ENCODE measurements around the gene UGT3A2.
"Not testable (repeated sequence)": the region's sequence is repeated elsewhere in the genome, so short reads cannot be mapped to it uniquely, and the experiment has no call there.

Gene UGT3A2

DNA sequence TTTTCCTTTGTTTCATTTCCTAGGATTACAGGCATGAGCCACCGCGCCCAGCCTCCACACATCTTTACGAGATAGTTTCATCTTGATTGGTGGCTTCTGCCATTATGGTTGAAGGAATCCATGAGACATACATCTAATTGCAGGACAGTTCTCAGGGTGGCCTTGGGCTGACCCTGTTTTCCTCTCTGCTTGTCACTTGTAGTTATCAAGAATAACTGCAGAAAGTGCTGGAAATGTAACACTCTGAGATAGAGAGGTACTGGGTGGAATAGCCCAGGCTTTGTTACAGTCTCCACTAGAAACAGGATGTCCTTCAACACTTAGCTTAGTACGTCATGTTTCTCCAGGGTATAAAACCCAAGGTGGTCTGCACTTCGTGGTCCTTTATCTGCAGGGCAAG, 10.7 kb downstream of the UGT3A2 start:
- no peak for DNase-seq (ENCODE audit: extremely low read depth in 1 of 2, low read depth in 1 of 2)

DNA sequence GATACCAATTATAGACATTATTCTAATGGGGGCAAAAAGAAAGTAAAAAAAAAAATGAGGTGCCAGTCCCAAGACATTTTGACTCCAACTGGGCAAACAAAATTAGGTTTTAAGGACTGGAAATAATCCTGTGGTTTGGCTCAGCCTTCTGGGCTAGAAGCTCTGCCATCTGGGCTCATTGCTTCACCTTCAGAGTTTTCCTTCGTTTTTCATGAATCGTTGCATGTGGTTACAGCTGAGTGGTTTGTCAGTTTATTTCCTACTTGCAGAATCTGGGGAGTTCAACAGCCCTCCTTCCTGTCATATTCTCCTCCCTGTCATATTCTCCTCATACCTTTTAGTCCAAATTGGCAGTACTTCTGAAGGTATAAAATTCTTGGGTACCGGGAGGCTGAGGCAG, 12.0 kb downstream of the UGT3A2 start:
- no peak for DNase-seq (ENCODE audit: extremely low read depth in 1 of 2, low read depth in 1 of 2)

DNA sequence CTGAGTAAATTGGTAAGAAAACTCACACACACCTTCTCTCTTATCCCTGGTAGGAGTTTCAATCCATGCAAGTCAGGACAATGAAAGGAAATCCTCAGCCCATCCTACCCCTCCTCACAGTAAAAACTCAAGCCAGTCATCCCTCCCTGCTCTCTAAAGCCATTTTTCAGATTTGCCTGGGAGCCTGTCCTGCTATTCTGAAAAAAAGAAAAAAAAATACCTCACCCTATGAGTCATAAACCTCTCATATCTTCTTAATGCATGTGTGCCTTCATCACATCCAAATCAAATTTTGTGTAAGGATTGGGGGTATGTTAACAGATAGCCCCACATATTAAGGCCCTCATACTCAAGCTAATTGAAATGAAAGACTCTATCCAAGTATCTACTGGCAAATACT, 14.1 kb downstream of the UGT3A2 start:
- DNase-seq (ENCODE audit: extremely low read depth in 1 of 2, low read depth in 1 of 2): no peak

DNA sequence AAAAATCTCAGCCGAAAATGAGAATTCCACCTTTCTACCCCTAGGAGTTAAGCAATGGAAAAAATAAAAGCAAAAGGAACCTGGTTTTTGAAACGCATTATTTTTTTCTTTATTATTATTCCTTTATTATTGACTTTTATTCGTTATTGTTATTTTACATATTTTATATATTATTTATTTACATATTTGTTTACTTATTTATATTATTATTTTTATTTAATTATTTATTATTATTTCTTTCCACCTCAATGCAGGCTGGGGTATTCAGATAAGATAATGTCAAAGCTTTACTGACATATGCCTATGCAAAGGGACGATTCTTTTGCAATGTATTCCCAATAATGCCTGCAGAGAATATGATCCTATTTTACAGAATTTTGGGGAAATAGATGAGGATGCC, 16.7 kb downstream of the UGT3A2 start:
- DNase-seq (ENCODE audit: extremely low read depth in 1 of 2, low read depth in 1 of 2): no peak

DNA sequence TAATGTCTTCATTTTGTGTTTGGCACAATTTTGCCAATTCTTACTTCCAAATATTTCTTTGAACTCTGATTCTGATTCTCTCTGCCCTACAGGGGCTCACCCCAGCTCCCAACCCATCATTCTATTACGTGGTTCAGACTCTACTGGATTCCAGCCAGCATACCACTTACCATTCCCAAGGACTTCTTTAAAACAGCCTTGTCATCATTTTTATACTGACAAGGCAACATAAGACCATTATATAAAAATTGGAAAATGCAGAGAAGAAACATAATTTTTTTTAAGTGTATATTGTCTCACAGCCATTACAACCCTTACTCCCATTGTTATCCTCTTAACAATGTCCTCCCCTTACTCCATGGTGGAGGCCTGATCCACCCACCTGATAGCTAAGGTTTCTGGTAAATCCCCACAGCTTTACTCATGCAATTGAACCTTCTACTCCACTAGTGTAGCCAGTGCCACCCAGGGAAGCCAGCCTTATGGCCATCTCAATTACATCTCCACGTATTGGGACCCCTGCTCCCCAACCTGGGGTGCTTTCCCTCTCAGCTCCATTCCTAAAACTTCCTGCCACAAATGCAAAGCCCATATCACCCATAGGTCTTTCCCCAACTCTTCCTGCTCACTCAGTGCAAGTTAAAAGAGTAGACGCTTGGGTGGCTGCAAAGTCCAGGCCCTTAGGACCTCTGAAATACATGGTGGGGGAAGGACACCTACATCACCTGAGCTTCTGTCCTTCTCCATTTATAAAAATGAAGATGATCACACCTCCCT, 19.1 kb downstream of the UGT3A2 start:
- no peak for DNase-seq (ENCODE audit: extremely low read depth in 1 of 2, low read depth in 1 of 2)

DNA sequence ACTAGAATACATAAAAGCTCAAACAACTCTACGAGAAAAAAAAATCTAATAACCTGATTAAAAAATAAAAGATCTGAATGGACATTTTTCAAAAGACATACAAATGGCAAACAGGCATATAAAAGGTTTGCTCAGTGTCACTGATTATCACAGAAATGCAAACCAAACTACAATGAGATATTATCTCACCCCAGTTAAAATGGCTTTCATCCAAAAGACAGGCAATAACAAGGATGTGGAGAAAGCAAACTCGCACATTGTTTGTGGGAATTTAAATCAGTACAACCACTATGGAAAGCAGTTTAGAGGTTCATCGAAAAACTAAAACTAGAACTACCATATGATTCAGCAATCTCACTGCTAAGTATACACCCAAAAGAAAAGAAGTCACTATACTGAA, 20.8 kb downstream of the UGT3A2 start:
- DNase-seq (ENCODE audit: extremely low read depth in 1 of 2, low read depth in 1 of 2): no peak

DNA sequence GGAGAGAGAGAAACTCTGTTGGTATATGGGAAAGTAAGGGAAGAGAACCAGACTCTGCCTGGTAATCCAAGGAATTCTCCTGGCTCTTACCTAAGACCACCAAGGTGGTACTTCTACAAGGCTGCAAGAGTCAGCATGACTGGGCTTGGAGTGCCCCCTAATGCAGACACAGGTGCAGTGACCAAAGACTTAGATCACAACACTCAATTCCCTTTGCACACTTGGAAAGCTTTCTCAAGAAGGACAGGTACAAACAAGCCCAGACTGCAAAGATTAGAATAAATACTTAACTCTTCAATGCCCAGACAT, 25.2 kb downstream of the UGT3A2 start:
- DNase-seq (ENCODE audit: extremely low read depth in 1 of 2, low read depth in 1 of 2): no peak

DNA sequence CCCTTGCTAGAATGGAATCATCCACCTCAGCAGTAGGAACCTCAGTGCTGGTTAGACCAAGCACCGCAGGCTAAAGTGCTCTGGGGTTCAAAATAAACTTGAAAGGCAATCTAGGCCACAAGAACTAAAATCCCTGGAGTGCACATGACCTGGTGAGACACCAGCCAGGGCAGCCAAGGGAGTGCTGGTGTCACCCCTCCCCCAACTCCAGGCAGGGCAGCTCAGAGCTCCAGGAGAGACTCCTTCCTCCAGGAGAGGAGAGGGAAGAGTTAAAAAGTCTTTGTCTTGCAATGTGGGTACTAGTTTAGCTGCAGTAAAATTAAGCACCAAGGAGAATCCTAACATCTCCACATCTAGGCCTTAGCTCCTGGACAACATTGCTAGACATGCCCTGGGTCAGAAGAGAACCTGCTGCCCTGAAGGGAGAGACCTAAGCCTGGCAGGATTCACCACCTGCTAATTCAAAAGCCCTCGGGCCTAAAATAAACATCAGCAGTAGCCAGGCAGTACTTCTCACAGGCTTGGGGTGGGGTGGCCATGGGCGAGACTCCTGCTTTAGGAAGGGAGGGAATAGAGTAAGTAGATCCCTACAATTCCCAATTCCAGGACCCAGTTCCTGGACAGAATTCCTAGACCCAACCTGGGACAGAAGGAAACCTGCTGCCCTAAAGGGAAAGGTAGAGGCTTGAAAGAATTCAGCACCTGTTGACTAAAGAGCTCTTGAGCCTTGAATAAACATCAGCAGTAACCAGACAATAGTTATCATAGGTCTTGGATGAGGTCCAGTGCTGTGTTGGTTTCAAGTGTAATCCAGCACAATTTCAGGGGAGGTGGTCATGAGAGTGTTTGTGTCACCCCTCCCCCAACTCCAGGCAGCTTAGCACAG, 25.8 kb downstream of the UGT3A2 start:
- no peak for DNase-seq (ENCODE audit: extremely low read depth in 1 of 2, low read depth in 1 of 2)

DNA sequence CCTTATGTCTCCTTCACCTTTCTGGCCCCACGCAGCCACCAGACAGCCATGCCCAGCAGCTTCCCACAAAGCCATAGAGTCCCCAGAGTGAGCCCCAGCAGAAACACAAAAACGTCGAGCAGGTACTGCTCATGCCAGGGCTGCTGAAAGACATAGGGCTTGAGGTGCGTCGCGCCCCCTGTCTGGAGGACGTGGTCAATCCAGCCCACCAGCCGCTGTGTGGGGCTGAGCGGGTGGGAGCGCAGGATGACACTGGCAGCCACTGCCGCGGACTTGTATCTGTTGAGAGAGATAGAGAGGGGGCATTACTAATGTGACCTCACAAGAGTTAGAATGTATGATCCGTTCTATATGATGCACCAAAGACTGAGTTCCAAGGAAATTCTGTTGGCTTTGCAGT, 31.0 kb downstream of the UGT3A2 start:
- no peak for DNase-seq (ENCODE audit: extremely low read depth in 1 of 2, low read depth in 1 of 2)

DNA sequence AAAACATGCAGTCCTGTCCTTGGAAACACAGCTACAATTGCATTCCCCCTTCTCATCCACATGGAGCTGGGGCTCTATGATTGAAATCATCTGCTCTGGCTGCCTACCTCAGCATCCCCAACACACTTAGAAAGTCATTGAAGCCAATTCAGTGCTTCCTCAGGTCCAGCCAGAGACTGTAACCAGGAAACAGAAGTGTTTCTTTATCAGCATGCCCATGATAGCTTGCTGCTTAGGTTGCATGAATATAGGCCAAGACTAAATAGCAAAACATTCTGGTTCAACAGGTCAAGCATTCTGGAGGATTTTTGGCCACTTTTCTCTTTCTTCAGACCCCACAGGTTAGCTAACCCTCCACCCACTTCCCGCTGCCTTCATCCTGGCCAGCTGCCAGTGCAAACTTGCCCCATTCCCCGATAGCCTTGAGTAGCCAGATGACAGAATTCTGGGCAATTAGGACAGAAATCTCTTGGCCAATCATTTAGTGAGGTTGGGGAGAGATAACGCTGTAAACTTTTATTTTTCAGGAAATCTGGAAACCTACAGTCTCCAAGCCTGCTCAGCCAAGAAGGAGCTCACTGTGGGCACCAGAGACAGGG, 32.0 kb downstream of the UGT3A2 start:
- not testable (repeated sequence) for DNase-seq (ENCODE audit: extremely low read depth in 1 of 2, low read depth in 1 of 2)

DNA sequence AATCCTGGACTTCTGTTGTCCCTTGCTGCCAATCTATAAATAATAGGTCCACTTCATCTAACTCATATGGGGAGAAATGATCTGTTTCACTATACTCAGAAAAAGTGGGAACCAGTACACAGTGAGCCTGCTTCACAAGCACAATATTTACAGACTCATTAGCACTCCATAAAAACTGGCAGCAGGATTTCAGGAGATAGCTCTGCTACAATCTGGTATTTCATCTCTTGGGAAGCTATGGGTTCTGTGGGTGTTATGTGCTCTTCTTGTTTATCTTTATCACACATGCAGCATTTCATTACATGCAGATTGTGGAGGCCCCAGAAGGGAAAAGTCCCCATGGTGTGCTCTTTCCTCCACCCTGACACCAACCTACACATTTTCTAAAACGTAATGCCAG, 33.2 kb downstream of the UGT3A2 start:
- no peak for DNase-seq (ENCODE audit: extremely low read depth in 1 of 2, low read depth in 1 of 2)

DNA sequence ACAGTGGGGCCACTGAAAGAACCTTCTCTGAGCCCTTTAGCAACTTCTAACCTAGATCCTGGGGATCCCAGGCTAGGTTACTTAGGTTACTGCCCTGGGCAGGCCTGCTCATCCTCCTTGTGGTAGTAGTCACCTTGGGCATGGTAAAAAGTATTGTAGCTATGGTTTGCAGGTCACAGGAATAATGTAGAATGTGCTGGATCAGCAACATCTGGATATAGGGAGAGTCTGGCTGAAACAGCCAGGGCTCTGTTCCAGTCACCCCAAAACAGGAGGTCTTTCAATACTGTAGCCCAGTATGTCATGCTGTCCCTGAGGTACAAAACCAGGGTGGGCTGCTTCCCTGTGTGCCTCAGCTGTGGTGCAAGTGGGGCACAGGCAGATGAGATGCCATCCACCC, 33.6 kb downstream of the UGT3A2 start:
- no peak for DNase-seq (ENCODE audit: extremely low read depth in 1 of 2, low read depth in 1 of 2)

DNA sequence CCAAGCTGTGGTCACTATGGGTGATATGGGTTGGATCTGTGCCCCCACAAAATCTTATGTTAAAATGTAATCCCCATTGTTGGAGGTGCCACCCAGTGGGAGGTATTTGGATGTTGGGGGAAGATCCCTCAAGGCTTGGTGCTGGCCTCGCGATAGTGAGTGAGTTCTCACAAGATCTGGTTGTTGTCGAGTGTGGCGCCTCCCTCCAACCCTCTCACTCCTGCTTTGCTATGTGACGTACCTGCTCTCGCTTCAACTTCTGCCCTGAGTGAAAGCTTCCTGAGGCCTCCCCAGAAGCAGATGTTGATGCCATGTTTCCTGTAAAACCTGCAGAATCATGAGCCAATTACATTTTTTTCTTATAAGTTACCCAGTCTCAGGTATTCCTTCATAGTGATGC, 35.5 kb downstream of the UGT3A2 start:
- DNase-seq (ENCODE audit: extremely low read depth in 1 of 2, low read depth in 1 of 2): no peak

DNA sequence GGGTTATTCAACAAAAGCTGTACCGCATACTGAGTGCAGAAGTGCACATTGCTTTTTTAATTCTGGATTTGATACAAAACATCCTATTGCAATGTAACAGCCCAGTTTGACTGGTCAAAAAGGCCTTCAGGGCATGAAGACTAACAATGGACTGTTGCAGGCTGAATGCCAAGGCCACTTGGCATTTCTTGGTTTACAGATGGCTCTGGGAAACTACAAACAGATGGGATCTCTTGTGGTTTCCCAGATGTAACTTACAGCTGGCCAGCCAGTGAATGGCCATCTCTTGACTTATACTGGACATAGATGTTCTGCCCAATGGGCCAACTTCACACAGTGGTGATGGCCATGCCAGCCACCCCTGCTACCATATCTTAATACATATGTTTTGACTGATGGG, 36.8 kb downstream of the UGT3A2 start:
- DNase-seq (ENCODE audit: extremely low read depth in 1 of 2, low read depth in 1 of 2): no peak

DNA sequence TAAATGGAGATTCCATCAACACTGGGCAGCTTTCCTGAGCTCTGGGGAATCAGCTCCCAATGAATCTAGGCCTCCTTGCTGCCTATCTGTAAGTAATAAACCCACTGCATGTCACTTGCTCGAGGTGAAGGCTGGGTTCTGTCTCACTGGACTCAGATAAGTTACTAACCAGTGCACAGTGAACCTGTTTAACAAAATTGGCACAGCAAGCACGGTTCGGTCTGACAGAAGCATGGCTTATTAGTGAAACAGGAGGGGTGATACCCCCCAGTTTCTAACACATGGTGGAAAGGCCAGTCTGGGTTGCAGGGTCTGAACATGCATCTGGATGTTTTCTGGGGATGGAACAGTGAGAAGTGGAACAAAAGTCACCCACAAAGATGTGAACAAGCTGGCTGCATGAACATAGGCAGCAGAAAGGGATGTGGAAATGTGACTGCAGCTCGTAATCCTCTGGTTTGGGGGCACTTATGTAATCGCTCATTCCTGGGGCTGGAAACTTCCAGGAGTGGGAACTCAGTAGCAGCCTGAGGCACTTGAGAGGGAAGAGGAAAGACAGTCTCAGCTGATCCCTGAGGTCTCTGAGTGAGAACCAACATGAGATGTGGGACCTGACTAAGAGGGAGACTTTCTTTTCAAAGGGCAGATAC, 37.7 kb downstream of the UGT3A2 start:
- no peak for DNase-seq (ENCODE audit: extremely low read depth in 1 of 2, low read depth in 1 of 2)

DNA sequence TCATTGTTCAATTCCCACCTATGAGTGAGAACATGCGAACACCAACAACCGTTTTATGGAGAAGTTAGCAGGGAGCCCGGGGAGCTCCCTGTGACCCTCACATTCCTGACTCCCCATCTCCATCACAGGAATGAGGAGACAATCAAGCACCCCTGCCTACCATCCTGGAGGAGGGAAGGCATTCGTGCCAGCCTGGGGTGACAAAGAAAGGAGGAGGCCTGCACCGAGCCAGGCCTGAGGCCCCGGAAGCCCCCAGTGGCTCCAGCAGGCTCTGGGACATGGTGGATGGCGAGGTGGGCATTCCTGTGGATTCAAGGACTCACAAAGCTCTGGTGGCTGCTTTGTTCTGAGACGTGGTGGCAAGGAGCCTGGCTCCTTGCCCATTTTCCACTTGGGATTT, 39.0 kb downstream of the UGT3A2 start:
- no peak for DNase-seq (ENCODE audit: extremely low read depth in 1 of 2, low read depth in 1 of 2)

DNA sequence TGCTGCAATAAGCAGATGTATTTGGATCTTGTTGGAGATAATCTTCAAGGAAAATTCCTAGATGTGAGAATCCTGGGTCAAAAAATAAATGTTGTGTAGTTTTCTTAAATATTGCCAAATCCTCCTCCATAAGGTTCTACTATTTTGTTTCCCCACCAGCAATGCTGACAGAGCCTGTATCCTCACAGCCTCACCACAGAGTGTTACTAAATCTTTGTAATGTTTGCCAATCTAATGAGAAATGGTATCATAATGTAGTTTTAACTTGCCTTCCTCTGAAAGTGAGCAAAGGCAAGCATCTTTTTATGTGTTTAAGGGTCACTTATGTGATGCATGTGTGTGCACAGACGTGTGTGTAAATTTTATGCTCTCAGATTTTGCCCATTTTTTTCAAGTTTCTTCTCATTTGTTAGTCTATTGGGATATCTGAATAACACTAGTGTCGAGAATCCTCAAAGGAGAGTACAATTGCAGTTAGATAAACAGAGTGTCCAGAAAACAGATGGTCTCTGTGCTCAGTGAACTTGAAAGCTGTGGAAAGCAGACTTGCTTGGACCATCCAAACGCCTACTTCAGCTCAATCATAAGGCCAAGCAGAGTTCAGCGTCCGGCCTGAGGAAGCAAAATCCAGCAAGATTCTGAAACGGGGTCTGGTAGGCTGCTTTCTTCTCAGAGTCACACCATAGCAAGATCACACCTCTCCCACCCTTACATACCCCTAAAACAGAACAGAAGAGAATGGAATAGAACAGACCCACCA, 39.8 kb downstream of the UGT3A2 start:
- no peak for DNase-seq (ENCODE audit: extremely low read depth in 1 of 2, low read depth in 1 of 2)

DNA sequence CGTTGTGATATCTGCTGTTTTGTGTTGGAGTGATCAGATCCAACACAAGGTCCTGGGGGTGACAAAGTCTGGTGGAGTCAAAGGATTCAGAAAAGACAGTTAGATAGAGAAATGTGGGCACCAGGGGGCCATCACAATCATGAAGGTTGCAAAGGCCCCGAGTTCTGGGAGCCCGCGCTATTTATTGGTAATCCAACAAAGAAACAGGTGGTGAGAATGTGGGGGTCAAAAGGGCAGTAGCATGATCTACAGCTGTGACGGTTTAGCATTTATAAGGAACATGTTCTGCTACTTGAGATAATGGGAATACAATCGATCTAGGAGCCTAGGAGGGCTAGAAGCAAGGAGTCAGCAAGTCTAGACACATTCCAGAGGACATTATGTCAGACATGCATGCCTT, 44.4 kb downstream of the UGT3A2 start:
- DNase-seq (ENCODE audit: extremely low read depth in 1 of 2, low read depth in 1 of 2): not testable (repeated sequence)

DNA sequence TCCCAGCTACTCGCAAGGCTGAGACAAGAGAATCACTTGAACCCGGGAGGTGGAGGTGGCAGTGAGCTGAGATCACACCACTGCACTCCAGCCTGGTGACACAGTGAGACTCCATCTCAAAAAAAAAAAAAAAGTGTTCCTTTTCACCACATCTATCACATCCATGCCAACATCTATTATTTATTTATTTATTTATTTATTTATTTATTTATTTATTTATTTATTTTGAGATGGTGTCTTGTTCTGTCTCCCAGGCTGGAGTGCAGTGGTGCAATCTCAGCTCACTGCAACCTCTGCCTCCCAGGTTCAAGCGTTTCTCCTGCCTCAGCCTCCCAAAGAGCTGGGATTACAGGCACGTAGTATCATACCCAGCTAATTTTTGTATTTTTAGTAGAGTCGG, 47.1 kb downstream of the UGT3A2 start:
- not testable (repeated sequence) for DNase-seq (ENCODE audit: extremely low read depth in 1 of 2, low read depth in 1 of 2)

DNA sequence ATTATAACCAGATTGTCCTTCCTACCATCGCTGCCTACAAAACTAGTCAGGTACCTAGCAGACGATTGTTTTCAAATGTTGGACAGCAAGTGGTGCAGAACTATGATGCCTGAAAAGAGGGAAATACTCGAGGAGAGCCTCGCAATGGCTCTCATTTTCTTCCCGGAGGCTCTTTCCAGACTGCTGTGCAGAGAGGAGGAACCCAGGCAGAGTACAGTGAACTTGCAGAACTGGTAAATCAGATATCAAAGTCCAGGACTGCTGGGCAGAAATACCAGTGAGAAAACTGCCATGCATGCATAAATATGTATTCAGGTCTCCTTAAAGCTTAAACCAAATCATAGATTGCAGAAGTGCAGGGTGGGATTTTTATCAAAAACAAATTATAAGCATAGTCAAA, 49.1 kb downstream of the UGT3A2 start:
- DNase-seq (ENCODE audit: extremely low read depth in 1 of 2, low read depth in 1 of 2): no peak

DNA sequence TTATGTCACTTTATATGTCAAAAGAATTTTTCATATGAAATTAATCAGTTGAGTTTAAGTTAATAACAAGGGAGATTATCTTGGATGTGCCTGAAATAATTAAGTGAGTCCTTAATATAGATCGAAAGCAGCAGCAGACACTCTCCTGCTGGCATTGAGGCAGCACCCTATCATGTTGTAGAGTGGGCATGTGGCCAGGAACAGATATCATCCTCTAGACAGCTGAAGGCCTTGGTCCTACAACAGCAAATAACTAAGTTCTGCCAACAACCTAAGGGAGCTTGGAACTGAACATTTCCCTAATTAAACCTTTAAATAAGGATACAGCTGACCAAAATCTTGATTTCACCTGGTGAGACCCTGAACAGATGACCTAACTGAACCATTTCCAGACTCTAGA, 49.7 kb downstream of the UGT3A2 start:
- no peak for DNase-seq (ENCODE audit: extremely low read depth in 1 of 2, low read depth in 1 of 2)

Measured in activated CD8-positive, alpha-beta memory T cell treated with anti-CD3 and anti-CD28 coated beads for 1 hour (primary cell).